GM10266 (cell line): Measurements from ENCODE around the gene DDX49.
A peak's percentile ranks its signal among the peaks of the same experiment; 100 is the strongest.

Experiments
- DNase-seq: peaks from one replicate; pipeline ENCODE4 v3.0.0; 2012; ENCODE audit errors: extremely low spot score
- CTCF ChIP-seq: IDR thresholded peaks from 2 replicates; pipeline ENCODE4 v1.5.1; 2012; ENCODE audit warnings: mild to moderate bottlenecking, low read depth; ENCODE audit not compliant: control insufficient read depth, insufficient read depth; ENCODE audit errors: missing control alignments

The DDX49 gene

DNA sequence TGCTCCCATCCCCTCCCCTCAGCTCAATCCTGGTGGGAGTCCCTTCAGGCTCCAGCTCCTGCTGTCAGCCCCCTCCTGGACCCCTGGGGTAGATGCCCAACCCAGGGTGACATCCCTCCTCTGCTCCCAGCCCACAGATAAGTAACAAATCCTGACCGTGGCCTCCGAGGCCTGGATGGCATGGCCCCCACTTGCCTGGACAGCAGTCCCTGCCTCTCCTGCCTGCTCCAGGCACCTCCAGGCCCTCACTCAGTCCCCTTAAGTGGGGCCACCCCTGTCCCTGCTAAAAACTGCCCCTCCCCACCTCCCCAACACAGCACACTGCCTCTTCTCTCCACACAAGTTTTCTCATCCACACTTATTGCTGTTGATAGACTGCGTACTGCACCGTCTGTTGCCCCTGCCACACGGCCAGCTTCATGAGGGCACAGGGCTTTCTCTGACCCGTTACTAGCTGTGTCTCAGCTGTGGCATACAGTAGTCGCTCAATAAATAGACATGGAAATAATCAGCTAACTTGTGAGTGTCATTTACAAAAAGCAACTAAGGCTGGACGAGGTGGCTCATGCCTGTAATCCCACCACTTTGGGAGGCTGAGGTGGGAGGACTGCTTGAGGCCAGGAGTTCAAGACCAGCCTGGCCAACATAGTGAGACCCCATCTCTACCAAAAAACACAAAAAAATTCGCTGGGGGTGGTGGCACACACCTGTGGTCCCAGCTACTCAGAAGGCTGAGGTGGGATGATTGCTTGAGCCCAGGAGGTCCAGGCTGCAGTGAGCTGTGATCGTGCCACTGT, 29.4 kb upstream of the DDX49 start:
- TF ChIP-seq CTCF, result no peak
- no peak for DNase-seq

DNA sequence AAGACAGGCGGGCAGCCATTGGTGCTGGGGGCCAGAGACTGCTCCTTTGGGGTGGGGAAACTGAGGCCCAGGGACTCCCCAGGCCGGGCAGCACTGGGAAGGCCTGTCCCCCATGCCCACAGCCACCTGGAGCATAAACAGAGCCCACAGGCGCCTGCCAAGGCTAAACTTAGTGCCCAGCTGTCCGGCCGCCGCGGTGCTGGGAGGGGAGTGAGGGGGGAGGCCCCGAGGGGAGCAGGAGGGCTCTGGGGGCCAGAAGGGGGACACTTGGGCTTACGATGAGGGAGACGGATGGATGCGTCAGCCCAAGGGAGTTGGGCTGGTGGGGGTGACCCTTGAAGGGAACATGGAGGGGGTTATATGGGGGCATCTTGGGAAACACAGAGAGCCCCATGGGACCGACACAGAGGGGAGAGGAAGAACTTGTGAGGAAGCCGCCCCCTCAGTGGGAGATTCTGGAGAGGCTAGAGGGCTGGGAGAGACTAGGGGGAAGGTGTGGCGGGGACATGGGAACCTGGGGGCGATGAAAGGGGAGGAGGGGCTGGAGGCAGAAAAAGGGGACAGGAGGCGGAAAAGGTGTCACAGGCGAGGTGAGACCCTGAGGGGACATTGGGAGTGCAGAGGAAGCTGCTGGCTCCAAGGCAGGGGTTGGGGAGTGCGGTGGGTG, 25.8 kb upstream of the DDX49 start:
- no peak for DNase-seq
- no peak for TF ChIP-seq CTCF

DNA sequence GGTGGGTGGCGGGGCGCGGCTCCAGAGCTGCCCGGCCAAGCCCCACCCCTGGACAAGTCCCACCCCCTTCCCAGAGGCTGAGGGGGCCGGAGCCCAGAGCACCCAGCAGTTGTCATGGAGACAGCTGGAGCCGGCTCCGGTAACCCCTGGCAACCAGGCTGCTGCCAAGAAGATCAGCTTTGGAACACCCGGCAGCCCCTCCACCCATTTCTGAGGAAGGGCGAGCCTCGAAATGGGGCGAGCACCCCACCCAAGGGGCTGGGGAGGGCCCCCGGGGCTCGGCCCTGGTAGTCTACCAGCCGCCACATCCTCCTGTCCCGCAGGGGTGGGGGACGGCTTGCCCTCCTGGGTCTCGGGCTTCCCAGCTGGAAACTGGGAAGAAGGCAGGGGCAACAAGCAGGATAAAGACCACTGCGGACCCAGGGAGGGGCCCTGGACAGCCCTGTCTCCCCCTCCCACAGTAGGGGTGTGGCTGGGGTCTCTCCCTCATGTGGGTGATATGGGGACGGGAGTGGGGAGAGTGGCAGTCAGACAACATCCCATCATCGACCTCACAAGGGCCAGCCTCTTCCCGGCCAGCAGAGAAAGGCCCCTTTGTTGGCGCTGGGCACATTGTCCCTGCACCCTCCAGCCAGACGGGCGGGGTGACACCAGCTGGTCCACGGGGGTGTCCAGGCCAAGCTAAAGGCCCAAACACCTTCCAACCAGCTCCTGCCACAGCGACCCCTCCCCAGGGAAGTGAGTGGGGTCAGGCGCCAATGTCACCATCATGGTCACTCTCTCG, 25.1 kb upstream of the DDX49 start:
- no peak for TF ChIP-seq CTCF
- DNase-seq, result peak; percentile 53

GRCh38 chr19:18895038-18895823, 24.3 kb upstream of the DDX49 start:
- DNase-seq, result peak; percentile 75
- peak; percentile 32 for TF ChIP-seq CTCF

GRCh38 chr19:18895824-18896341, 23.6 kb upstream of the DDX49 start, which contains the start of gene CERS1:
Gene CERS1 (minus strand): TSS chr19:18896158. CDS start chr19:18896072, 86 bp downstream.
- TF ChIP-seq CTCF, result no peak
- DNase-seq, result peak; percentile 65

DNA sequence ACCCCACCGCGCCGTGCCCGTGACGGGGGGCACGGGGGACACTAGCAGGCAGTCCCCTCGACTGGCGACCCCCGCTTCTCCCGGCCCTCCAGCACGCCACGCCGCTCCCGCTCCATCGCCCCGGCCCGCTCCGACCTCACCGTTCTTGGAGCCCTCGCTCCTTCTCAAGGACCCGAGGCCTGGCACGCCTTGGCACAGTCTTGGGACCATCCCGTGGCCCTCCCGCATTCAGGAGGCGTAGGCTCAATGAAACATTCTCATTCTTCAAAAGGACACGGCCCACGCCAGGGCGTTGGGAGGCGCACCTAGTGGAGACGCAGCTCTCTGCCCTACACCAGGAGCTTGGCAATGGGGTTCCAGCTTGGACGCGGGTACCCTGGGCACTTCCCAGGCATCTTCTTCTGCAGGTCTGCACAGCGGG, 23.1 kb upstream of the DDX49 start:
- DNase-seq, result no peak
- no peak for TF ChIP-seq CTCF
